GM18520 (cell line): Measurements from ENCODE around the gene CBFA2T3.

Experiments used
- ATAC-seq: cut with Tn5 transposase; IDR thresholded peaks from one replicate; pipeline ENCODE4 v1.9.1; 2021; ENCODE audit not compliant: unreplicated experiment

Gene CBFA2T3

GRCh38 chr16:88999457-89000206 is 22.6 kb upstream of the CBFA2T3 start:
- ATAC-seq: no peak

- no peak for ATAC-seq
Measured at GRCh38 chr16:88995746-88996535, 18.9 kb upstream of the CBFA2T3 start.

- ATAC-seq: no peak
Measured at GRCh38 chr16:88995194-88995593, 18.2 kb upstream of the CBFA2T3 start.

- ATAC-seq: no peak
Measured at GRCh38 chr16:88994695-88995094, 17.7 kb upstream of the CBFA2T3 start.

GRCh38 chr16:88993946-88994600 is 17.1 kb upstream of the CBFA2T3 start:
- no peak for ATAC-seq

- ATAC-seq: no peak
Measured at GRCh38 chr16:88993166-88993761, 16.3 kb upstream of the CBFA2T3 start.

GRCh38 chr16:88992351-88993165 is 15.6 kb upstream of the CBFA2T3 start:
- ATAC-seq: no peak

- ATAC-seq: no peak
Measured at GRCh38 chr16:88991813-88992350, 14.9 kb upstream of the CBFA2T3 start.

GRCh38 chr16:88989852-88990547 is 13.0 kb upstream of the CBFA2T3 start:
- no peak for ATAC-seq

- no peak for ATAC-seq
Measured at GRCh38 chr16:88988980-88989811, 12.2 kb upstream of the CBFA2T3 start.

GRCh38 chr16:88985521-88985920 is 8.5 kb upstream of the CBFA2T3 start:
- ATAC-seq: no peak

- peak; percentile 40 for ATAC-seq
Measured at GRCh38 chr16:88983771-88984687, 7.0 kb upstream of the CBFA2T3 start.

GRCh38 chr16:88983165-88983564 is 6.2 kb upstream of the CBFA2T3 start:
- peak; percentile 16 for ATAC-seq

- ATAC-seq: no peak
Measured at GRCh38 chr16:88982286-88983084, 5.5 kb upstream of the CBFA2T3 start.

- no peak for ATAC-seq
Measured at GRCh38 chr16:88979353-88980015, 2.5 kb upstream of the CBFA2T3 start.

GRCh38 chr16:88978608-88979346 is 1.8 kb upstream of the CBFA2T3 start:
- no peak for ATAC-seq
